Measurements from ENCODE around the gene CCL4.
"Not testable (repeated sequence)": the region's sequence is repeated elsewhere in the genome, so short reads cannot be mapped to it uniquely, and the experiment has no call there.

GRCh38 chr17:36083691-36084090, 19.9 kb upstream of the CCL4 start:
- TF ChIP-seq EP300, CTCF, POLR2A (IDR thresholded peaks at IDR 0.05): not testable (repeated sequence)
